ENCODE measurements around the gene B3GALNT2. TPM values are rescaled to one million over a fixed set of nuclear protein-coding genes. Genes with fewer than 3 reads are reported as not detected.
A peak's percentile ranks its signal among the peaks of the same experiment; 100 is the strongest.

B3GALNT2 gene
- polyA plus RNA-seq, 4 donors: 2.7 to 17.3 (median 5.5) TPM

GRCh38 chr1:235408503-235408960, 95.7 kb downstream of the B3GALNT2 start:
- Histone ChIP-seq H3K27me3 (ENCODE audit: control insufficient read depth in 3 of 3, insufficient read depth in 3 of 3, low read length in 3 of 3) (no peaks in the 10 kb centered on the region), H3K36me3 (ENCODE audit: control insufficient read depth in 3 of 3, insufficient read depth in 2 of 3, low read depth in 1 of 3, low read length in 3 of 3) (no peaks in the 10 kb centered on the region), H3K4me3 (ENCODE audit: low read depth in 1 of 3, low read length in 3 of 3) (no peak overlapping the region), H3K27ac (ENCODE audit: low read depth in 1 of 3, low read length in 2 of 3) (peak overlapping the region in 2 of 3 donors; percentile 17 to 19), H3K9me3 (ENCODE audit: control insufficient read depth in 2 of 2, insufficient read depth in 1 of 2, low read depth in 1 of 2, low read length in 1 of 2) (no peaks in the 10 kb centered on the region), H3K4me1 (ENCODE audit: control insufficient read depth in 3 of 3, insufficient read depth in 2 of 3, low read depth in 1 of 3, low read length in 2 of 3) (peaks cover 0 to 8% (median 2%) of the 10 kb centered on the region in 3 donors)
- DNase-seq: peak; percentile 39 to 61
- FAIRE-seq: no peak
- 17 to 69% (median 25%) methylated on average over 3 of the region's 3 CpGs for WGBS, 3 donors

GRCh38 chr1:235407419-235407818, 96.8 kb downstream of the B3GALNT2 start:
- FAIRE-seq (no peak), DNase-seq (no peak)
- Histone ChIP-seq H3K4me1 (ENCODE audit: control insufficient read depth in 3 of 3, insufficient read depth in 2 of 3, low read depth in 1 of 3, low read length in 2 of 3) (peaks cover 0 to 8% (median 2%) of the 10 kb centered on the region in 3 donors), H3K9me3 (ENCODE audit: control insufficient read depth in 2 of 2, insufficient read depth in 1 of 2, low read depth in 1 of 2, low read length in 1 of 2) (no peaks in the 10 kb centered on the region), H3K27me3 (ENCODE audit: control insufficient read depth in 3 of 3, insufficient read depth in 3 of 3, low read length in 3 of 3) (no peaks in the 10 kb centered on the region), H3K27ac (ENCODE audit: low read depth in 1 of 3, low read length in 2 of 3) (no peak overlapping the region), H3K36me3 (ENCODE audit: control insufficient read depth in 3 of 3, insufficient read depth in 2 of 3, low read depth in 1 of 3, low read length in 3 of 3) (peaks cover 0 to 8% (median 0%) of the 10 kb centered on the region in 3 donors), H3K4me3 (ENCODE audit: low read depth in 1 of 3, low read length in 3 of 3) (no peak overlapping the region)
- WGBS, 3 donors: 38 to 68% (median 44%) methylated on average over 5 of the region's 5 CpGs

GRCh38 chr1:235404190-235404589, 100.1 kb downstream of the B3GALNT2 start:
- DNase-seq (no peak), FAIRE-seq (no peak)
- H3K9me3 ChIP-seq (ENCODE audit: control insufficient read depth in 2 of 2, insufficient read depth in 1 of 2, low read depth in 1 of 2, low read length in 1 of 2): no peaks in the 10 kb centered on the region
- H3K36me3 ChIP-seq (ENCODE audit: control insufficient read depth in 3 of 3, insufficient read depth in 2 of 3, low read depth in 1 of 3, low read length in 3 of 3): peaks cover 0 to 12% (median 0%) of the 10 kb centered on the region in 3 donors
- H3K27me3 ChIP-seq (ENCODE audit: control insufficient read depth in 3 of 3, insufficient read depth in 3 of 3, low read length in 3 of 3): no peaks in the 10 kb centered on the region
- no peak overlapping the region for H3K4me3 ChIP-seq (ENCODE audit: low read depth in 1 of 3, low read length in 3 of 3)
- WGBS, 3 donors: 86 to 96% (median 94%) methylated on average over 5 of the region's 5 CpGs
- H3K27ac ChIP-seq (ENCODE audit: low read depth in 1 of 3, low read length in 2 of 3): no peak overlapping the region
- H3K4me1 ChIP-seq (ENCODE audit: control insufficient read depth in 3 of 3, insufficient read depth in 2 of 3, low read depth in 1 of 3, low read length in 2 of 3): peaks cover 0 to 7% (median 0%) of the 10 kb centered on the region in 3 donors

- DNase-seq (no peak), FAIRE-seq (no peak)
- no peaks in the 10 kb centered on the region for H3K27me3 ChIP-seq (ENCODE audit: control insufficient read depth in 3 of 3, insufficient read depth in 3 of 3, low read length in 3 of 3)
- no peak overlapping the region for H3K4me3 ChIP-seq (ENCODE audit: low read depth in 1 of 3, low read length in 3 of 3)
- WGBS, 3 donors: 96 to 100% (median 98%) methylated on average over 1 of the region's 1 CpG
- H3K27ac ChIP-seq (ENCODE audit: low read depth in 1 of 3, low read length in 2 of 3): no peak overlapping the region
- peaks cover 0 to 12% (median 0%) of the 10 kb centered on the region in 3 donors for H3K36me3 ChIP-seq (ENCODE audit: control insufficient read depth in 3 of 3, insufficient read depth in 2 of 3, low read depth in 1 of 3, low read length in 3 of 3)
- H3K4me1 ChIP-seq (ENCODE audit: control insufficient read depth in 3 of 3, insufficient read depth in 2 of 3, low read depth in 1 of 3, low read length in 2 of 3): peaks cover 0 to under 1% (median 0%) of the 10 kb centered on the region in 3 donors
- no peaks in the 10 kb centered on the region for H3K9me3 ChIP-seq (ENCODE audit: control insufficient read depth in 2 of 2, insufficient read depth in 1 of 2, low read depth in 1 of 2, low read length in 1 of 2)
These were observed 100.7 kb downstream of the B3GALNT2 start for GRCh38 chr1:235403593-235403992.

- Histone ChIP-seq H3K27ac (ENCODE audit: low read depth in 1 of 3, low read length in 2 of 3) (no peak overlapping the region), H3K27me3 (ENCODE audit: control insufficient read depth in 3 of 3, insufficient read depth in 3 of 3, low read length in 3 of 3) (no peaks in the 10 kb centered on the region), H3K4me3 (ENCODE audit: low read depth in 1 of 3, low read length in 3 of 3) (no peak overlapping the region), H3K4me1 (ENCODE audit: control insufficient read depth in 3 of 3, insufficient read depth in 2 of 3, low read depth in 1 of 3, low read length in 2 of 3) (no peaks in the 10 kb centered on the region), H3K9me3 (ENCODE audit: control insufficient read depth in 2 of 2, insufficient read depth in 1 of 2, low read depth in 1 of 2, low read length in 1 of 2) (no peaks in the 10 kb centered on the region), H3K36me3 (ENCODE audit: control insufficient read depth in 3 of 3, insufficient read depth in 2 of 3, low read depth in 1 of 3, low read length in 3 of 3) (peaks cover 0 to 12% (median 0%) of the 10 kb centered on the region in 3 donors)
- DNase-seq: no peak
- WGBS, 3 donors: 95% methylated on average over 7 of the region's 7 CpGs
- FAIRE-seq: no peak
These were observed 101.6 kb downstream of the B3GALNT2 start for GRCh38 chr1:235402457-235403200.

GRCh38 chr1:235401251-235401650, 103.0 kb downstream of the B3GALNT2 start:
- Histone ChIP-seq H3K4me3 (ENCODE audit: low read depth in 1 of 3, low read length in 3 of 3) (no peak overlapping the region), H3K27me3 (ENCODE audit: control insufficient read depth in 3 of 3, insufficient read depth in 3 of 3, low read length in 3 of 3) (no peaks in the 10 kb centered on the region), H3K36me3 (ENCODE audit: control insufficient read depth in 3 of 3, insufficient read depth in 2 of 3, low read depth in 1 of 3, low read length in 3 of 3) (peaks cover 0 to 12% (median 0%) of the 10 kb centered on the region in 3 donors), H3K27ac (ENCODE audit: low read depth in 1 of 3, low read length in 2 of 3) (no peak overlapping the region), H3K4me1 (ENCODE audit: control insufficient read depth in 3 of 3, insufficient read depth in 2 of 3, low read depth in 1 of 3, low read length in 2 of 3) (no peaks in the 10 kb centered on the region), H3K9me3 (ENCODE audit: control insufficient read depth in 2 of 2, insufficient read depth in 1 of 2, low read depth in 1 of 2, low read length in 1 of 2) (no peaks in the 10 kb centered on the region)
- WGBS, 3 donors: 90 to 94% (median 94%) methylated on average over 4 of the region's 4 CpGs
- FAIRE-seq (no peak), DNase-seq (no peak)

Other genes starting within 250 kb of the B3GALNT2 start
- gene ARID4B, start 176.3 kb downstream of the B3GALNT2 start, polyA plus RNA-seq: 10 to 100 TPM; 10.3 to 26.6 (median 12.6) TPM
- 10 to 100 TPM; 19.7 to 36.2 (median 23.0) TPM for gene GGPS1, start 175.9 kb downstream of the B3GALNT2 start, polyA plus RNA-seq
- 10 to 100 TPM; 14.7 to 40.9 (median 22.1) TPM for gene TBCE, start 137.0 kb downstream of the B3GALNT2 start, polyA plus RNA-seq
- 10 to 100 TPM in 1 of 4 donors, 1 to 10 TPM in 3; 1.6 to 50.7 (median 5.2) TPM for gene GNG4, start 145.3 kb upstream of the B3GALNT2 start, polyA plus RNA-seq